HepG2 (cell line): ENCODE data around the gene LMTK2. TPM values are rescaled to one million over a fixed set of nuclear protein-coding genes. Genes with fewer than 3 reads are reported as not detected.

Experiments
- ARID5B ChIP-seq: IDR thresholded peaks from 2 replicates; pipeline ENCODE4 v1.4.0; 2020; ENCODE audit warnings: mild to moderate bottlenecking, missing genetic modification reagents
- ESRRA ChIP-seq: sonication (generic); formaldehyde crosslinking; IDR thresholded peaks from 2 replicates; pipeline ENCODE4 v1.5.1; 2020; ENCODE audit warnings: mild to moderate bottlenecking, low read depth, missing genetic modification reagents
- MAX ChIP-seq: IDR thresholded peaks from 2 replicates; pipeline ENCODE4 v1.6.1; 2012; ENCODE audit warnings: inconsistent platforms
- NAIF1 ChIP-seq: sonication (generic); formaldehyde crosslinking; IDR thresholded peaks from 2 replicates; pipeline ENCODE4 v1.5.0; 2020; ENCODE audit warnings: mild to moderate bottlenecking, missing genetic modification reagents, borderline replicate concordance
- PBX3 ChIP-seq: sonication (generic); formaldehyde crosslinking; IDR thresholded peaks from 2 replicates; pipeline ENCODE4 v1.8.1; 2023; ENCODE audit warnings: missing genetic modification reagents, inconsistent platforms, borderline replicate concordance
- PRDM15 ChIP-seq: sonication (generic); formaldehyde crosslinking; IDR thresholded peaks from 2 replicates; pipeline ENCODE4 v1.4.0; 2020; ENCODE audit warnings: missing genetic modification reagents
- SMC3 ChIP-seq: IDR thresholded peaks from 2 replicates; pipeline ENCODE4 v1.6.1; 2011; ENCODE audit warnings: low read length, improper control_type of control experiment
- SMYD3 ChIP-seq: sonication (generic); formaldehyde crosslinking; IDR thresholded peaks from 2 replicates; pipeline ENCODE4 v1.8.1; 2023; ENCODE audit warnings: mild to moderate bottlenecking, missing genetic modification reagents
- ZBTB3 ChIP-seq: sonication (generic); formaldehyde crosslinking; IDR thresholded peaks from 2 replicates; pipeline ENCODE4 v1.4.0; 2020; ENCODE audit warnings: low read depth, mild to moderate bottlenecking, moderate library complexity, missing genetic modification reagents, borderline replicate concordance
- ZNF329 ChIP-seq: sonication (generic); formaldehyde crosslinking; IDR thresholded peaks from 2 replicates; pipeline ENCODE4 v1.9.0; 2021; ENCODE audit warnings: low read depth, mild to moderate bottlenecking, missing genetic modification reagents
- ZNF710 ChIP-seq: sonication (generic); formaldehyde crosslinking; IDR thresholded peaks from 2 replicates; pipeline ENCODE4 v1.5.0; 2020; ENCODE audit warnings: mild to moderate bottlenecking, missing genetic modification reagents, borderline replicate concordance
- polyA plus RNA-seq, 8 experiments: library from polyadenylated mRNA; depleted of rRNA in 3 of 8; stranded (reverse) in 7 of 8; unstranded in 1 of 8; fragments of >200 nt; fragmentation: Illumina TruSeq in 4 of 8; extraction: Trizol in 4 of 8; gene quantifications; 2 replicates each; pipeline versions ENCODE4 v1.2.1 to v1.2.3, GENCODE V29; 2011 to 2016; ENCODE audit warnings: low read depth in 4 of 8, missing spikeins in 1 of 8, mixed read lengths in 1 of 8; ENCODE audit not compliant: insufficient read depth in 1 of 8
- total RNA-seq, 5 experiments: library from RNA; depleted of rRNA; stranded (reverse); fragments of >200 nt; fragmentation: Illumina TruSeq; extraction: Trizol; gene quantifications; 2 replicates each; pipeline ENCODE4 v1.2.3, GENCODE V29; 2016; ENCODE audit warnings: low read depth in 1 of 5

LMTK2 gene
- total and polyA plus RNA-seq, 2 of the 13 experiments (the other 11 are each of a cell fraction or from before 2014, with no cell fraction given), result 9.5 to 11.7 TPM

GRCh38 chr7:98110249-98111022 lies 3.8 kb downstream of the LMTK2 start (continued):
- TF ChIP-seq ARID5B (CRISPR knock-in tag) (peak; percentile 73; the same call in 1 of the 2 replicates), ESRRA (CRISPR knock-in tag) (no peak), ZBTB3 (CRISPR knock-in tag) (no peak), SMYD3 (no peak), PRDM15 (CRISPR knock-in tag) (no peak), NAIF1 (no peak), PBX3 (CRISPR knock-in tag) (no peak), ZNF329 (CRISPR knock-in tag) (no peak), ZNF710 (CRISPR knock-in tag) (no peak), MAX (no peak), SMC3 (no peak)
